Neural cell (in vitro differentiated cells): Measurements from ENCODE around the gene LY6G6F.

ENCODE experiments used
- CTCF ChIP-seq: fragments of 450-650 bp; IDR thresholded peaks from 2 replicates; pipeline ENCODE4 v1.5.1; 2014; ENCODE audit warnings: antibody characterized with exemption, mild to moderate bottlenecking, moderate library complexity; ENCODE audit not compliant: poor library complexity, severe bottlenecking
- EP300 ChIP-seq: fragments of 450-650 bp; conservative IDR thresholded peaks from 2 replicates; pipeline ENCODE4 v1.6.1; 2014; ENCODE audit warnings: antibody characterized with exemption, mild to moderate bottlenecking, moderate library complexity; ENCODE audit not compliant: poor library complexity, severe bottlenecking
- EZH2 ChIP-seq: fragments of 200-600, 300-800 bp; shearing (Covaris generic), sonication (generic); IDR thresholded peaks from 2 replicates; pipeline ENCODE4 v1.6.1; 2014; ENCODE audit warnings: antibody characterized with exemption, low read length, borderline replicate concordance, mild to moderate bottlenecking; ENCODE audit not compliant: insufficient read depth, poor library complexity, severe bottlenecking
- MXI1 ChIP-seq: fragments of 450-650 bp; conservative IDR thresholded peaks from 2 replicates; pipeline ENCODE4 v1.6.1; 2014; ENCODE audit warnings: antibody characterized with exemption, mild to moderate bottlenecking; ENCODE audit not compliant: poor library complexity, severe bottlenecking
- POLR2AphosphoS5 ChIP-seq: IDR thresholded peaks from 2 replicates; pipeline ENCODE4 v1.6.1; 2012
- RAD21 ChIP-seq: fragments of 450-650 bp; conservative IDR thresholded peaks from 2 replicates; pipeline ENCODE4 v1.6.1; 2014; ENCODE audit warnings: antibody characterized with exemption, mild to moderate bottlenecking, moderate library complexity
- SMC3 ChIP-seq: fragments of 450-650 bp; conservative IDR thresholded peaks from 2 replicates; pipeline ENCODE4 v1.6.1; 2014; ENCODE audit warnings: antibody characterized with exemption, mild to moderate bottlenecking, moderate library complexity; ENCODE audit not compliant: poor library complexity
- TAF1 ChIP-seq: IDR thresholded peaks from 2 replicates; pipeline ENCODE4 v1.6.1; 2012; ENCODE audit warnings: low read depth

GRCh38 chr6:31713991-31714684, 7.5 kb downstream of the LY6G6F start:
- TF ChIP-seq CTCF (no peak), EZH2 (no peak), RAD21 (no peak), EP300 (no peak), POLR2AphosphoS5 (no peak), TAF1 (peak; percentile 33), SMC3 (no peak), MXI1 (no peak)
